OCI-LY7 (cell line): Measurements from ENCODE around the gene PLEKHA6. TPM values are rescaled to one million over a fixed set of nuclear protein-coding genes. Genes with fewer than 3 reads are reported as not detected.

ENCODE experiments used
- BruUV-seq: library from RNA; stranded (reverse); fragments of 400-500 nt; replicated peaks from 2 replicates; lab custom pipeline; 2021; lab: Mats Ljungman, UMichigan
- CTCF ChIA-PET: fragments of 300-600 bp; sonication (Branson Sonifier 250); formaldehyde crosslinking; loops from one replicate; lab custom pipeline; 2022; ENCODE audit warnings: antibody characterized with exemption; ENCODE audit not compliant: unreplicated experiment; lab: Charles Lee
- POLR2A ChIA-PET: fragments of 300-600 bp; sonication (Branson Sonifier 250); formaldehyde crosslinking; loops from one replicate; lab custom pipeline; 2022; ENCODE audit warnings: antibody characterized with exemption; lab: Charles Lee
- DNase-seq: peaks from one replicate; pipeline ENCODE4 v3.0.0-alpha.2; 2015; ENCODE audit warnings: low spot score
- H2AFZ ChIP-seq: fragments of 200-600 bp; sonication (generic), shearing (Covaris generic); 2 replicates; pipeline ENCODE4 v1.6.1; 2014; ENCODE audit warnings: mild to moderate bottlenecking, antibody characterized with exemption, low read length, moderate library complexity
- H3K27ac ChIP-seq: fragments of 200-600 bp; sonication (generic); 2 replicates; pipeline ENCODE4 v1.5.1; 2014; ENCODE audit warnings: mixed run types, low read depth, mild to moderate bottlenecking, moderate library complexity, low read length, inconsistent platforms; ENCODE audit not compliant: poor library complexity, severe bottlenecking
- H3K36me3 ChIP-seq: fragments of 200-600 bp; sonication (generic); 2 replicates; pipeline ENCODE4 v1.6.1; 2014; ENCODE audit warnings: mild to moderate bottlenecking, antibody characterized with exemption, low read length, moderate library complexity, mixed read lengths; ENCODE audit not compliant: insufficient read depth
- H3K4me1 ChIP-seq: fragments of 200-600 bp; sonication (generic); 2 replicates; pipeline ENCODE4 v1.5.1; 2014; ENCODE audit warnings: mild to moderate bottlenecking, low read length; ENCODE audit not compliant: insufficient read depth, poor library complexity, severe bottlenecking
- H3K4me2 ChIP-seq: fragments of 200-600 bp; sonication (generic); 2 replicates; pipeline ENCODE4 v1.6.1; 2014; ENCODE audit warnings: mild to moderate bottlenecking, low read length
- H3K4me3 ChIP-seq: fragments of 200-600 bp; sonication (generic); 2 replicates; pipeline ENCODE4 v1.5.1; 2014; ENCODE audit warnings: mild to moderate bottlenecking, low read depth, low read length; ENCODE audit not compliant: poor library complexity, severe bottlenecking
- H3K79me2 ChIP-seq: fragments of 200-600 bp; sonication (generic); 2 replicates; pipeline ENCODE4 v1.6.1; 2016; ENCODE audit warnings: low read depth, mild to moderate bottlenecking, low read length, moderate library complexity, mixed read lengths; ENCODE audit not compliant: insufficient read depth
- H3K9me2 ChIP-seq: fragments of 200-600 bp; sonication (generic); 2 replicates; pipeline ENCODE4 v1.6.1; 2016; ENCODE audit warnings: mild to moderate bottlenecking, low read length, mixed read lengths; ENCODE audit not compliant: insufficient read depth
- H3K9me3 ChIP-seq: fragments of 200-600 bp; sonication (generic); 2 replicates; pipeline ENCODE4 v1.6.1; 2014; ENCODE audit warnings: mild to moderate bottlenecking, mixed run types, low read length, mixed read lengths
- H4K20me1 ChIP-seq: fragments of 200-600 bp; sonication (generic); 2 replicates; pipeline ENCODE4 v1.6.1; 2014; ENCODE audit warnings: mild to moderate bottlenecking, antibody characterized with exemption, low read length, moderate library complexity, mixed read lengths; ENCODE audit not compliant: insufficient read depth
- EZH2phosphoT487 ChIP-seq: fragments of 200-600 bp; sonication (generic); IDR thresholded peaks from 2 replicates; pipeline ENCODE4 v1.6.1; 2018; ENCODE audit warnings: low read depth, borderline replicate concordance, mild to moderate bottlenecking, mixed run types, antibody characterized with exemption, low read length, moderate library complexity, mixed read lengths
- intact Hi-C: fragments of 100-400 bp; cut with micrococcal nuclease; formaldehyde crosslinking; loops from one replicate; pipeline ENCODE4 v1.10.0; 2022; ENCODE audit not compliant: unreplicated experiment
- total RNA-seq, 2 experiments: library from RNA; depleted of rRNA in 1 of 2; stranded (reverse); fragments of >200 nt in 1 of 2; shearing (Covaris generic) in 1 of 2; gene quantifications; 2 replicates each; pipeline ENCODE4 v1.2.3, GENCODE V29; 2014 to 2022
- TF ChIP-seq, protein P1 (sequence below): fragments of 200-600 bp; sonication (generic); conservative IDR thresholded peaks from 2 replicates; pipeline ENCODE4 v1.5.1; 2014; ENCODE audit warnings: mild to moderate bottlenecking, antibody characterized with exemption, low read length, moderate library complexity, mixed read lengths

The PLEKHA6 gene
- total RNA-seq, 2 experiments from 2014 or later = not detected

DNA sequence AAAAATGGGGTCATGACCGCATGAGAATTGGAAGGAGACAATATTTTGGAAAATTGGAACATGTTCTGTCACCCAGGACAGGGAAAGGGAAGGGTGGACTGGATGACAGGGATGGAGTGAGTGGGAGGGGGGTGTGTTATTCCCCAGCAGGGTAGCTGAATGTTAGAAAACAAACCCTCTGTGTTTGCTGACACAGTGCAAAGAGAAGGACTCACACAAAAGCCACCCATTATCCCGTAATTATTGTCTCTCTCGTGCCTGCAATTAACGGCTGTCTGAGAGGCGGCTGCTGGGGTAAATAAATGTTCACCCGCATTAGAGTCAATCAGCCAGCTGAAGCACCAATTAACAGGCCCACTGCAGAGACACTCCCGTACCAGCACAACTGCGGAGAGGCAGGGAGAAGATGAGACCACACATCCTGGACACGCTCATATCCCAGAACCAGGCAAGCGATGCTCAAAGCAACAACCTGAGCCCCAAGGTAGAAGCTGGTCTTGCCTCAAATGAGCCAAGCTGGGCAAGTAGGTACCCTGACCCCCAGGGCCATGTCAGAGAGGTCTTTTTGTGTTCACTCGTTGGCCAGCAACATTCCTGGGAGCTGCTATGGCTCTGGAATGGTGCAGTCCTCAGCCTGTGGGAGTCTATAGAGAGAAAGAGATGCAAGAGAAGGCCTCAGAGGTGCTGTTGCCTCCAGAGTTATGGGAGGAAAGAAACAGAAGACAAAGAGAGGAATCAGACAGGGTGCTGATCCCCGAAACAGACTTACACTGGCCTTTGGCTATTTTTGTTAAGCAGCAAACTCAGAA, 19.4 kb downstream of the PLEKHA6 start:
- Histone ChIP-seq H3K4me2 (no peak overlapping the region), H3K9me2 (no peaks in the 10 kb centered on the region), H3K4me1 (no peaks in the 10 kb centered on the region), H3K27ac (no peak overlapping the region), H3K4me3 (no peak overlapping the region), H3K79me2 (no peaks in the 10 kb centered on the region), H3K9me3 (no peaks in the 10 kb centered on the region), H3K36me3 (no peaks in the 10 kb centered on the region), H4K20me1 (no peaks in the 10 kb centered on the region), H2AFZ (no peak overlapping the region)
- POLR2A ChIA-PET = no interaction called here
- TF ChIP-seq, protein P1, sequence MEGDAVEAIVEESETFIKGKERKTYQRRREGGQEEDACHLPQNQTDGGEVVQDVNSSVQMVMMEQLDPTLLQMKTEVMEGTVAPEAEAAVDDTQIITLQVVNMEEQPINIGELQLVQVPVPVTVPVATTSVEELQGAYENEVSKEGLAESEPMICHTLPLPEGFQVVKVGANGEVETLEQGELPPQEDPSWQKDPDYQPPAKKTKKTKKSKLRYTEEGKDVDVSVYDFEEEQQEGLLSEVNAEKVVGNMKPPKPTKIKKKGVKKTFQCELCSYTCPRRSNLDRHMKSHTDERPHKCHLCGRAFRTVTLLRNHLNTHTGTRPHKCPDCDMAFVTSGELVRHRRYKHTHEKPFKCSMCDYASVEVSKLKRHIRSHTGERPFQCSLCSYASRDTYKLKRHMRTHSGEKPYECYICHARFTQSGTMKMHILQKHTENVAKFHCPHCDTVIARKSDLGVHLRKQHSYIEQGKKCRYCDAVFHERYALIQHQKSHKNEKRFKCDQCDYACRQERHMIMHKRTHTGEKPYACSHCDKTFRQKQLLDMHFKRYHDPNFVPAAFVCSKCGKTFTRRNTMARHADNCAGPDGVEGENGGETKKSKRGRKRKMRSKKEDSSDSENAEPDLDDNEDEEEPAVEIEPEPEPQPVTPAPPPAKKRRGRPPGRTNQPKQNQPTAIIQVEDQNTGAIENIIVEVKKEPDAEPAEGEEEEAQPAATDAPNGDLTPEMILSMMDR = no peak
- no peak for TF ChIP-seq EZH2phosphoT487
- no TSS peak for BruUV-seq
- CTCF ChIA-PET = interaction anchor here (1.2 kb wide), 1 partner anchor 14 kb away, joined by 3 read pairs; no protein-coding TSS in a partner anchor
- DNase-seq = no peak
- intact Hi-C loops = no loop called here

DNA sequence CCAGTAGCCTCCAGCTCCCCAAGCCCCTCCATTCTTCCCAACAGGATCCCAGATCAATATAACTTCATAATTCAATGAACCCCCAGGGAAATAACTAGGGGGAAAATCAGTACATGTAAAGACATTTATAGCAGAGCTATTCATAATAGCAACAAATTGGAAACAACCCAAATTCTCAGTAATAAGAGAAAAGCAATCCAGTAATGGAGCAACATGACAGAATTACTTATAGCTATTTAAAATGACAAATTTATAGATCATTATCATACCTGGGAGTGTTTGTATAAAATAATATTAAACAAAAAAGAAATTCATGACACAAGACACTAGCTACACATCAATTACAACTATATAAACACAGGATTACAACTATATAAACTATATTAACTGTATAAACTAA, 20.2 kb downstream of the PLEKHA6 start:
- no peak overlapping the region for H3K4me3 ChIP-seq
- ChIA-PET POLR2A (no interaction called here), CTCF (no interaction called here)
- no peak overlapping the region for H3K4me2 ChIP-seq
- H3K36me3 ChIP-seq = no peaks in the 10 kb centered on the region
- no peak for DNase-seq
- H3K9me2 ChIP-seq = no peaks in the 10 kb centered on the region
- H2AFZ ChIP-seq = no peak overlapping the region
- no peaks in the 10 kb centered on the region for H3K79me2 ChIP-seq
- TF ChIP-seq, protein P1 = no peak
- TF ChIP-seq EZH2phosphoT487 = no peak
- intact Hi-C loops = no loop called here
- no peaks in the 10 kb centered on the region for H4K20me1 ChIP-seq
- no peak overlapping the region for H3K27ac ChIP-seq
- H3K4me1 ChIP-seq = no peaks in the 10 kb centered on the region
- BruUV-seq = no TSS peak
- no peaks in the 10 kb centered on the region for H3K9me3 ChIP-seq

- H3K79me2 ChIP-seq = no peaks in the 10 kb centered on the region
- H3K36me3 ChIP-seq = no peaks in the 10 kb centered on the region
- intact Hi-C loops = no loop called here
- DNase-seq = no peak
- H3K4me1 ChIP-seq = no peaks in the 10 kb centered on the region
- no TSS peak for BruUV-seq
- no peak overlapping the region for H3K4me2 ChIP-seq
- ChIA-PET CTCF (no interaction called here), POLR2A (no interaction called here)
- no peak overlapping the region for H3K4me3 ChIP-seq
- no peak overlapping the region for H2AFZ ChIP-seq
- no peaks in the 10 kb centered on the region for H3K9me3 ChIP-seq
- TF ChIP-seq EZH2phosphoT487 = no peak
- TF ChIP-seq, protein P1 = no peak
- no peaks in the 10 kb centered on the region for H3K9me2 ChIP-seq
- no peaks in the 10 kb centered on the region for H4K20me1 ChIP-seq
- H3K27ac ChIP-seq = no peak overlapping the region
Observed at GRCh38 chr1:204338997-204339396, 20.7 kb downstream of the PLEKHA6 start.
